Keratinocyte (primary cell): ENCODE results near the gene MAPK14. TPM values are rescaled to one million over a fixed set of nuclear protein-coding genes. Genes with fewer than 3 reads are reported as not detected.
A peak's percentile ranks its signal among the peaks of the same experiment; 100 is the strongest.

Experiments
- DNase-seq: peaks from one replicate; pipeline ENCODE4 v3.0.0-alpha.2; 2011; ENCODE audit warnings: low read depth, missing footprints, low spot score
- FAIRE-seq: peaks from 2 replicates; lab custom pipeline; 2011; peaks lifted over from hg19 to GRCh38; lab: Jason Lieb, UNC
- H2AFZ ChIP-seq: 2 replicates; pipeline ENCODE4 v1.6.0; 2012; ENCODE audit warnings: low read length, control low read depth, inconsistent platforms; ENCODE audit not compliant: control insufficient read depth
- H3K27ac ChIP-seq: 2 replicates; pipeline ENCODE4 v1.5.1; 2011; ENCODE audit warnings: low read length; ENCODE audit not compliant: control insufficient read depth, insufficient read depth
- H3K27me3 ChIP-seq: 3 replicates; pipeline ENCODE4 v1.6.0; 2011; ENCODE audit warnings: low read length; ENCODE audit not compliant: control insufficient read depth, insufficient read depth; ENCODE audit errors: extremely low read depth
- H3K36me3 ChIP-seq, 2 experiments: 2 replicates in 1 of 2; 3 replicates in 1 of 2; pipeline ENCODE4 v1.5.1; 2011; ENCODE audit warnings: low read length in 2 of 2, mild to moderate bottlenecking in 1 of 2; ENCODE audit not compliant: control insufficient read depth in 2 of 2, insufficient read depth in 2 of 2; ENCODE audit errors: extremely low read depth in 1 of 2
- H3K4me1 ChIP-seq: 3 replicates; pipeline ENCODE4 v1.5.1; 2011; ENCODE audit warnings: low read length; ENCODE audit not compliant: control insufficient read depth, insufficient read depth; ENCODE audit errors: extremely low read depth
- H3K4me2 ChIP-seq: 3 replicates; pipeline ENCODE4 v1.6.0; 2011; ENCODE audit warnings: low read depth, low read length; ENCODE audit not compliant: control insufficient read depth, insufficient read depth; ENCODE audit errors: extremely low read depth
- H3K4me3 ChIP-seq, 3 experiments: fragments of 200-600 bp in 1 of 3; sonication (generic) in 1 of 3; 2 replicates in 2 of 3; 3 replicates in 1 of 3; pipeline ENCODE4 v1.5.1; 2011 to 2016; ENCODE audit warnings: low read length in 3 of 3, mild to moderate bottlenecking in 3 of 3, control low read depth in 2 of 3, inconsistent platforms in 1 of 3, low read depth in 1 of 3, mixed read lengths in 1 of 3, mixed run types in 1 of 3, moderate library complexity in 1 of 3; ENCODE audit not compliant: control insufficient read depth in 2 of 3, insufficient read depth in 2 of 3; ENCODE audit errors: extremely low read depth in 1 of 3
- H3K79me2 ChIP-seq: 2 replicates; pipeline ENCODE4 v1.6.0; 2012; ENCODE audit warnings: low read length; ENCODE audit not compliant: control insufficient read depth, insufficient read depth
- H3K9ac ChIP-seq: 3 replicates; pipeline ENCODE4 v1.6.0; 2011; ENCODE audit warnings: low read length; ENCODE audit not compliant: control insufficient read depth, insufficient read depth; ENCODE audit errors: extremely low read depth
- H3K9me1 ChIP-seq: 3 replicates; pipeline ENCODE4 v1.6.0; 2011; ENCODE audit warnings: low read length; ENCODE audit not compliant: control insufficient read depth, insufficient read depth; ENCODE audit errors: extremely low read depth
- H3K9me3 ChIP-seq: 2 replicates; pipeline ENCODE4 v1.5.1; 2012; ENCODE audit warnings: low read depth, low read length; ENCODE audit not compliant: control insufficient read depth
- H4K20me1 ChIP-seq: 3 replicates; pipeline ENCODE4 v1.6.0; 2011; ENCODE audit warnings: low read length; ENCODE audit not compliant: control insufficient read depth, insufficient read depth; ENCODE audit errors: extremely low read depth
- CTCF ChIP-seq, 3 experiments: IDR thresholded peaks in 1 of 3; conservative IDR thresholded peaks in 1 of 3; optimal IDR thresholded peaks in 1 of 3; 2 replicates in 2 of 3; 3 replicates in 1 of 3; pipeline versions ENCODE3 to v1.5.1; 2011; ENCODE audit warnings: low read length in 3 of 3, mild to moderate bottlenecking in 3 of 3, moderate library complexity in 2 of 3, control low read depth in 1 of 3, inconsistent platforms in 1 of 3; ENCODE audit not compliant: insufficient read depth in 2 of 3; ENCODE audit errors: extremely low read depth in 1 of 3
- EZH2 ChIP-seq: IDR thresholded peaks from one replicate; pipeline ENCODE4 v1.6.1; 2012; ENCODE audit warnings: inconsistent platforms, mild to moderate bottlenecking, low read length, moderate library complexity
- dilution Hi-C: fragments of 300-500 bp; cut with MboI; formaldehyde crosslinking; loops from one replicate; pipeline ENCODE4 v1.7.0; 2020; ENCODE audit warnings: low sequenced_read_pairs; ENCODE audit not compliant: extremely low pct_ligation_motif_present
- polyA plus RNA-seq, 5 experiments: library from polyadenylated mRNA; depleted of rRNA in 3 of 5; stranded (reverse) in 3 of 5; stranded (forward) in 1 of 5; unstranded in 1 of 5; fragments of >200 nt; gene quantifications; 1 replicate in 1 of 5; 2 replicates in 3 of 5; 3 replicates in 1 of 5; pipeline versions ENCODE4 v1.2.1 to v1.2.3, GENCODE V29; 2011 to 2012; ENCODE audit warnings: missing spikeins in 2 of 5, low read depth in 1 of 5, low replicate concordance in 1 of 5

The MAPK14 gene
- polyA plus RNA-seq, 1 donor (not counting 4 experiments of a cell fraction or from before 2014, with no cell fraction given): 52.4 TPM

GRCh38 chr6:36102853-36103252 is 75.2 kb downstream of the MAPK14 start:
- H3K79me2 ChIP-seq: no peaks in the 10 kb centered on the region
- peaks cover 12 to 19% of the 10 kb centered on the region in 2 experiments for H3K36me3 ChIP-seq
- no peak overlapping the region for H3K4me2 ChIP-seq
- H3K4me1 ChIP-seq: no peaks in the 10 kb centered on the region
- no peaks in the 10 kb centered on the region for H3K27me3 ChIP-seq
- FAIRE-seq (no peak), DNase-seq (no peak)
- H3K9ac ChIP-seq: no peak overlapping the region
- no peak overlapping the region for H2AFZ ChIP-seq
- H3K27ac ChIP-seq: no peak overlapping the region
- H3K9me3 ChIP-seq: no peaks in the 10 kb centered on the region
- TF ChIP-seq CTCF (optimal IDR thresholded peaks at IDR 0.05 in 1 of 3, IDR thresholded peaks at IDR 0.05 in 1 of 3, conservative IDR thresholded peaks at IDR 0.05 in 1 of 3; ENCODE audit: extremely low read depth in 1 of 3, insufficient read depth in 2 of 3, low read length in 3 of 3) (no peak), EZH2 (no peak)
- dilution Hi-C loops: no loop called here
- no peaks in the 10 kb centered on the region for H3K9me1 ChIP-seq
- H3K4me3 ChIP-seq: no peak overlapping the region
- H4K20me1 ChIP-seq: no peaks in the 10 kb centered on the region

- peaks cover 12 to 25% of the 10 kb centered on the region in 2 experiments for H3K36me3 ChIP-seq
These were observed 77.2 kb downstream of the MAPK14 start for GRCh38 chr6:36104836-36105235.

More at GRCh38 chr6:36104836-36105235, 77.2 kb downstream of the MAPK14 start:
- no peak for DNase-seq
- H3K9me1 ChIP-seq: no peaks in the 10 kb centered on the region
- H3K79me2 ChIP-seq: no peaks in the 10 kb centered on the region
- H3K4me1 ChIP-seq: no peaks in the 10 kb centered on the region
- no peak overlapping the region for H3K4me3 ChIP-seq
- no peaks in the 10 kb centered on the region for H4K20me1 ChIP-seq
- H3K27ac ChIP-seq: no peak overlapping the region
- no peaks in the 10 kb centered on the region for H3K27me3 ChIP-seq
- no peak overlapping the region for H3K4me2 ChIP-seq
- dilution Hi-C loops: no loop called here
- peak; percentile 5 for FAIRE-seq
- H3K9ac ChIP-seq: no peak overlapping the region
- H2AFZ ChIP-seq: no peak overlapping the region
- TF ChIP-seq EZH2 (no peak), CTCF (optimal IDR thresholded peaks at IDR 0.05 in 1 of 3, IDR thresholded peaks at IDR 0.05 in 1 of 3, conservative IDR thresholded peaks at IDR 0.05 in 1 of 3; ENCODE audit: extremely low read depth in 1 of 3, insufficient read depth in 2 of 3, low read length in 3 of 3) (no peak)
- H3K9me3 ChIP-seq: no peaks in the 10 kb centered on the region
